Peyer's patch (tissue), 4 donors: Measurements from ENCODE around the gene CTU2.

ENCODE experiments used
- POLR2A ChIP-seq, 2 donors: fragments of 450-650 bp; IDR thresholded peaks; one replicate each; pipeline ENCODE4 v1.5.1; 2017; ENCODE audit warnings: antibody characterized with exemption in 2 of 2, mild to moderate bottlenecking in 2 of 2, moderate library complexity in 2 of 2
- TF ChIP-seq, protein P1 (sequence below), 6 experiments: fragments of 450-650 bp in 4 of 6; fragments of 200-600 bp in 2 of 6; sonication (generic) in 1 of 6; IDR thresholded peaks; one replicate each; pipeline ENCODE4 v1.5.1; 2017 to 2019; ENCODE audit warnings: antibody characterized with exemption in 6 of 6, mild to moderate bottlenecking in 3 of 6, moderate library complexity in 1 of 6

DNA sequence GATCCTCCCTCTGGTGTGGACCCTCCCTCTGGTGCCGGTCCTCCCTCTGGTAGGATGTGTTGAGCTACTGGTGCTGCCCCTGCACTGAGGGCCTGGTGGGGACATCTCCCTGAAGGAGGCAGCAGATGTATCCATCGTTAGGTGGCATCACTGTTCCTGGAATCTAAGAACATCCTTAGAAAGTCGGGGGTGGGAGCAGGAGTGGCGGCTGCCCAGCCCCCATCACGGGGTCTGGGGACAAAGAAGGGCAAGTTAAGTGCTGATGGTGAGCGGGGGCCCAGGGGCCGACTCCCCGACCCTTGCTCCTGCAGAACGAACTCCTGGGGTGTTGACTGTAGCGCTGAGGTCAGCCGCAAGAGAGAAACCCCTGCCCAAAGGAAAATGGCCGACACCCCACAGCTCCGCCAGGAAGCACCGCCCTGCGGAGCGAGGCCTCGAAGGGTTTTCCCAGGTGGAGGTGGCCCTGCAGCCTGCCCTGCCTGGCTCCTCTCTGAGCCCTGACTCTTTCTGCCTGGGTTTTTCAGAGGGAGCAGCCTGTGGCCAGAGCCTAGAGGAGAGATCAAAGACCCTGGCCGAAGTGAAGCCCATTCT, 5.5 kb downstream of the CTU2 start:
- TF ChIP-seq, protein P1, sequence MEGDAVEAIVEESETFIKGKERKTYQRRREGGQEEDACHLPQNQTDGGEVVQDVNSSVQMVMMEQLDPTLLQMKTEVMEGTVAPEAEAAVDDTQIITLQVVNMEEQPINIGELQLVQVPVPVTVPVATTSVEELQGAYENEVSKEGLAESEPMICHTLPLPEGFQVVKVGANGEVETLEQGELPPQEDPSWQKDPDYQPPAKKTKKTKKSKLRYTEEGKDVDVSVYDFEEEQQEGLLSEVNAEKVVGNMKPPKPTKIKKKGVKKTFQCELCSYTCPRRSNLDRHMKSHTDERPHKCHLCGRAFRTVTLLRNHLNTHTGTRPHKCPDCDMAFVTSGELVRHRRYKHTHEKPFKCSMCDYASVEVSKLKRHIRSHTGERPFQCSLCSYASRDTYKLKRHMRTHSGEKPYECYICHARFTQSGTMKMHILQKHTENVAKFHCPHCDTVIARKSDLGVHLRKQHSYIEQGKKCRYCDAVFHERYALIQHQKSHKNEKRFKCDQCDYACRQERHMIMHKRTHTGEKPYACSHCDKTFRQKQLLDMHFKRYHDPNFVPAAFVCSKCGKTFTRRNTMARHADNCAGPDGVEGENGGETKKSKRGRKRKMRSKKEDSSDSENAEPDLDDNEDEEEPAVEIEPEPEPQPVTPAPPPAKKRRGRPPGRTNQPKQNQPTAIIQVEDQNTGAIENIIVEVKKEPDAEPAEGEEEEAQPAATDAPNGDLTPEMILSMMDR (IDR thresholded peaks at IDR 0.05): no peak
- TF ChIP-seq POLR2A (IDR thresholded peaks at IDR 0.05): no peak
